ENCODE results near the gene SPTBN1.

The SPTBN1 gene

GRCh38 chr2:54620948-54621347 is 164.8 kb downstream of the SPTBN1 start:
- Histone ChIP-seq H3K27me3 (ENCODE audit: control insufficient read depth, insufficient read depth, low read length) (no peaks in the 10 kb centered on the region), H3K9me3 (replicated peaks; ENCODE audit: low read length) (no peaks in the 10 kb centered on the region), H3K4me3 (ENCODE audit: low read length) (no peak overlapping the region), H3K9ac (ENCODE audit: low read depth, low read length) (no peak overlapping the region), H3K4me1 (ENCODE audit: control insufficient read depth, insufficient read depth, low read length) (peaks cover 7% of the 10 kb centered on the region), H3K4me2 (ENCODE audit: low read length) (no peak overlapping the region), H3K36me3 (ENCODE audit: insufficient read depth, low read length) (peaks cover 91% of the 10 kb centered on the region)

GRCh38 chr2:54624591-54625071 is 168.5 kb downstream of the SPTBN1 start:
- Histone ChIP-seq H3K4me2 (ENCODE audit: low read length) (no peak overlapping the region), H3K9ac (ENCODE audit: low read depth, low read length) (no peak overlapping the region), H3K9me3 (replicated peaks; ENCODE audit: low read length) (no peaks in the 10 kb centered on the region), H3K4me3 (ENCODE audit: low read length) (no peak overlapping the region), H3K36me3 (ENCODE audit: insufficient read depth, low read length) (peaks cover 92% of the 10 kb centered on the region), H3K27me3 (ENCODE audit: control insufficient read depth, insufficient read depth, low read length) (no peaks in the 10 kb centered on the region), H3K4me1 (ENCODE audit: control insufficient read depth, insufficient read depth, low read length) (peaks cover 18% of the 10 kb centered on the region)

GRCh38 chr2:54626131-54626530 is 170.0 kb downstream of the SPTBN1 start:
- Histone ChIP-seq H3K4me1 (ENCODE audit: control insufficient read depth, insufficient read depth, low read length) (peaks cover 21% of the 10 kb centered on the region), H3K9me3 (replicated peaks; ENCODE audit: low read length) (no peaks in the 10 kb centered on the region), H3K9ac (ENCODE audit: low read depth, low read length) (no peak overlapping the region), H3K27me3 (ENCODE audit: control insufficient read depth, insufficient read depth, low read length) (no peaks in the 10 kb centered on the region), H3K36me3 (ENCODE audit: insufficient read depth, low read length) (peaks cover 96% of the 10 kb centered on the region), H3K4me3 (ENCODE audit: low read length) (no peak overlapping the region), H3K4me2 (ENCODE audit: low read length) (peak overlapping the region; percentile 38)

GRCh38 chr2:54626884-54627283 is 170.8 kb downstream of the SPTBN1 start:
- Histone ChIP-seq H3K4me2 (ENCODE audit: low read length) (no peak overlapping the region), H3K9ac (ENCODE audit: low read depth, low read length) (no peak overlapping the region), H3K4me3 (ENCODE audit: low read length) (no peak overlapping the region), H3K4me1 (ENCODE audit: control insufficient read depth, insufficient read depth, low read length) (peaks cover 28% of the 10 kb centered on the region), H3K36me3 (ENCODE audit: insufficient read depth, low read length) (peaks cover 96% of the 10 kb centered on the region), H3K9me3 (replicated peaks; ENCODE audit: low read length) (no peaks in the 10 kb centered on the region), H3K27me3 (ENCODE audit: control insufficient read depth, insufficient read depth, low read length) (no peaks in the 10 kb centered on the region)

GRCh38 chr2:54627973-54628372 is 171.8 kb downstream of the SPTBN1 start:
- H3K4me2 ChIP-seq (ENCODE audit: low read length), result no peak overlapping the region
- H3K4me3 ChIP-seq (ENCODE audit: low read length), result no peak overlapping the region
- H3K9ac ChIP-seq (ENCODE audit: low read depth, low read length), result no peak overlapping the region
- H3K9me3 ChIP-seq (replicated peaks; ENCODE audit: low read length), result no peaks in the 10 kb centered on the region
- H3K4me1 ChIP-seq (ENCODE audit: control insufficient read depth, insufficient read depth, low read length), result peaks cover 37% of the 10 kb centered on the region
- H3K27me3 ChIP-seq (ENCODE audit: control insufficient read depth, insufficient read depth, low read length), result no peaks in the 10 kb centered on the region
- peaks cover 96% of the 10 kb centered on the region for H3K36me3 ChIP-seq (ENCODE audit: insufficient read depth, low read length)

- no peak overlapping the region for H3K4me2 ChIP-seq (ENCODE audit: low read length)
- H3K9ac ChIP-seq (ENCODE audit: low read depth, low read length), result no peak overlapping the region
- peaks cover 41% of the 10 kb centered on the region for H3K4me1 ChIP-seq (ENCODE audit: control insufficient read depth, insufficient read depth, low read length)
- no peaks in the 10 kb centered on the region for H3K9me3 ChIP-seq (replicated peaks; ENCODE audit: low read length)
- no peak overlapping the region for H3K4me3 ChIP-seq (ENCODE audit: low read length)
- peaks cover 93% of the 10 kb centered on the region for H3K36me3 ChIP-seq (ENCODE audit: insufficient read depth, low read length)
- no peaks in the 10 kb centered on the region for H3K27me3 ChIP-seq (ENCODE audit: control insufficient read depth, insufficient read depth, low read length)
Observed at GRCh38 chr2:54628418-54628817, 172.3 kb downstream of the SPTBN1 start.

- Histone ChIP-seq H3K9ac (ENCODE audit: low read depth, low read length) (no peak overlapping the region), H3K9me3 (replicated peaks; ENCODE audit: low read length) (no peaks in the 10 kb centered on the region), H3K4me3 (ENCODE audit: low read length) (no peak overlapping the region), H3K4me2 (ENCODE audit: low read length) (no peak overlapping the region), H3K27me3 (ENCODE audit: control insufficient read depth, insufficient read depth, low read length) (no peaks in the 10 kb centered on the region), H3K4me1 (ENCODE audit: control insufficient read depth, insufficient read depth, low read length) (peaks cover 47% of the 10 kb centered on the region), H3K36me3 (ENCODE audit: insufficient read depth, low read length) (peaks cover 88% of the 10 kb centered on the region)
Observed at GRCh38 chr2:54628957-54629356, 172.8 kb downstream of the SPTBN1 start.

- H3K9ac ChIP-seq (ENCODE audit: low read depth, low read length), result no peak overlapping the region
- no peaks in the 10 kb centered on the region for H3K9me3 ChIP-seq (replicated peaks; ENCODE audit: low read length)
- peaks cover 51% of the 10 kb centered on the region for H3K4me1 ChIP-seq (ENCODE audit: control insufficient read depth, insufficient read depth, low read length)
- no peak overlapping the region for H3K4me3 ChIP-seq (ENCODE audit: low read length)
- H3K27me3 ChIP-seq (ENCODE audit: control insufficient read depth, insufficient read depth, low read length), result no peaks in the 10 kb centered on the region
- H3K36me3 ChIP-seq (ENCODE audit: insufficient read depth, low read length), result peaks cover 84% of the 10 kb centered on the region
- no peak overlapping the region for H3K4me2 ChIP-seq (ENCODE audit: low read length)
Observed at GRCh38 chr2:54629390-54629789, 173.3 kb downstream of the SPTBN1 start.

- Histone ChIP-seq H3K4me1 (ENCODE audit: control insufficient read depth, insufficient read depth, low read length) (peaks cover 58% of the 10 kb centered on the region), H3K4me2 (ENCODE audit: low read length) (no peak overlapping the region), H3K27me3 (ENCODE audit: control insufficient read depth, insufficient read depth, low read length) (no peaks in the 10 kb centered on the region), H3K9ac (ENCODE audit: low read depth, low read length) (no peak overlapping the region), H3K4me3 (ENCODE audit: low read length) (no peak overlapping the region), H3K36me3 (ENCODE audit: insufficient read depth, low read length) (peaks cover 76% of the 10 kb centered on the region), H3K9me3 (replicated peaks; ENCODE audit: low read length) (no peaks in the 10 kb centered on the region)
Observed at GRCh38 chr2:54629914-54630857, 174.1 kb downstream of the SPTBN1 start.

GRCh38 chr2:54630858-54631497 is 174.9 kb downstream of the SPTBN1 start:
- Histone ChIP-seq H3K4me1 (ENCODE audit: control insufficient read depth, insufficient read depth, low read length) (peaks cover 59% of the 10 kb centered on the region), H3K4me2 (ENCODE audit: low read length) (no peak overlapping the region), H3K4me3 (ENCODE audit: low read length) (no peak overlapping the region), H3K36me3 (ENCODE audit: insufficient read depth, low read length) (peaks cover 70% of the 10 kb centered on the region), H3K9ac (ENCODE audit: low read depth, low read length) (no peak overlapping the region), H3K27me3 (ENCODE audit: control insufficient read depth, insufficient read depth, low read length) (no peaks in the 10 kb centered on the region), H3K9me3 (replicated peaks; ENCODE audit: low read length) (no peaks in the 10 kb centered on the region)

- Histone ChIP-seq H3K36me3 (ENCODE audit: insufficient read depth, low read length) (peaks cover 67% of the 10 kb centered on the region), H3K9me3 (replicated peaks; ENCODE audit: low read length) (no peaks in the 10 kb centered on the region), H3K9ac (ENCODE audit: low read depth, low read length) (no peak overlapping the region), H3K4me1 (ENCODE audit: control insufficient read depth, insufficient read depth, low read length) (peaks cover 60% of the 10 kb centered on the region), H3K27me3 (ENCODE audit: control insufficient read depth, insufficient read depth, low read length) (no peaks in the 10 kb centered on the region), H3K4me3 (ENCODE audit: low read length) (no peak overlapping the region), H3K4me2 (ENCODE audit: low read length) (no peak overlapping the region)
Observed at GRCh38 chr2:54631755-54632154, 175.6 kb downstream of the SPTBN1 start.
